GM23338 (cell line): ENCODE results near the gene OOSP4A. TPM values are rescaled to one million over a fixed set of nuclear protein-coding genes. Genes with fewer than 3 reads are reported as not detected.

Experiments used
- ATAC-seq: fragments of 200-7000 bp; cut with Tn5 transposase; 3 replicates; pipeline ENCODE4 v1.9.1; 2020
- DNase-seq: peaks from one replicate; pipeline ENCODE4 v3.0.0-alpha.2; 2015; ENCODE audit warnings: low spot score
- H2AFZ ChIP-seq: fragments of 200-600 bp; sonication (generic); 2 replicates; pipeline ENCODE4 v1.8.0; 2016; ENCODE audit warnings: antibody characterized with exemption, mild to moderate bottlenecking, moderate library complexity
- H3F3A ChIP-seq: fragments of 200-600 bp; sonication (generic); replicated peaks from 2 replicates; pipeline ENCODE4 v1.8.0; 2017; ENCODE audit warnings: antibody characterized with exemption, mixed run types, low read depth
- H3K27ac ChIP-seq: fragments of 200-600 bp; sonication (generic); 2 replicates; pipeline ENCODE4 v1.6.1; 2016; ENCODE audit warnings: low read depth
- H3K27me3 ChIP-seq: fragments of 200-600 bp; sonication (generic); 2 replicates; pipeline ENCODE4 v1.8.0; 2016; ENCODE audit warnings: mild to moderate bottlenecking, mixed run types, moderate library complexity; ENCODE audit not compliant: insufficient read depth
- H3K36me3 ChIP-seq: fragments of 200-600 bp; sonication (generic); 2 replicates; pipeline ENCODE4 v1.8.0; 2016; ENCODE audit warnings: mild to moderate bottlenecking; ENCODE audit not compliant: insufficient read depth
- H3K4me1 ChIP-seq: fragments of 200-600 bp; sonication (generic); 2 replicates; pipeline ENCODE4 v1.8.0; 2016; ENCODE audit warnings: mild to moderate bottlenecking, moderate library complexity; ENCODE audit not compliant: insufficient read depth
- H3K4me2 ChIP-seq: fragments of 200-600 bp; sonication (generic); 2 replicates; pipeline ENCODE4 v1.7.1; 2017; ENCODE audit warnings: mixed run types
- H3K4me3 ChIP-seq: fragments of 200-600 bp; sonication (generic); 2 replicates; pipeline ENCODE4 v1.6.1; 2016; ENCODE audit warnings: mixed run types
- H3K79me2 ChIP-seq: fragments of 200-600 bp; sonication (generic); replicated peaks from 2 replicates; pipeline ENCODE4 v1.8.0; 2017; ENCODE audit warnings: mild to moderate bottlenecking; ENCODE audit not compliant: insufficient read depth
- H3K9me2 ChIP-seq: fragments of 200-600 bp; sonication (generic); 2 replicates; pipeline ENCODE4 v1.8.0; 2017; ENCODE audit not compliant: insufficient read depth
- H4K20me1 ChIP-seq: fragments of 200-600 bp; sonication (generic); replicated peaks from 2 replicates; pipeline ENCODE4 v1.8.0; 2017; ENCODE audit warnings: mild to moderate bottlenecking; ENCODE audit not compliant: insufficient read depth
- H3K27ac Mint-ChIP-seq: 2 replicates; pipeline ENCODE4 v1.8.0; 2020; ENCODE audit warnings: inconsistent platforms, mild to moderate bottlenecking, moderate library complexity, mixed read lengths
- H3K27me3 Mint-ChIP-seq: 3 replicates; pipeline ENCODE4 v1.8.0; 2022; ENCODE audit warnings: low read depth, mild to moderate bottlenecking, moderate library complexity, mixed read lengths, inconsistent platforms; ENCODE audit not compliant: insufficient read depth, poor library complexity
- H3K36me3 Mint-ChIP-seq: 3 replicates; pipeline ENCODE4 v1.8.0; 2021; ENCODE audit warnings: low read depth, mild to moderate bottlenecking, inconsistent platforms, moderate library complexity, mixed read lengths
- H3K4me1 Mint-ChIP-seq: 3 replicates; pipeline ENCODE4 v1.8.0; 2020; ENCODE audit warnings: mild to moderate bottlenecking, inconsistent platforms, mixed read lengths
- H3K4me3 Mint-ChIP-seq: 3 replicates; pipeline ENCODE4 v1.8.0; 2021; ENCODE audit warnings: moderate library complexity, mild to moderate bottlenecking, inconsistent platforms, mixed read lengths
- H3K9me3 Mint-ChIP-seq: 3 replicates; pipeline ENCODE4 v1.8.0; 2020; ENCODE audit warnings: moderate library complexity, mild to moderate bottlenecking, inconsistent platforms, mixed read lengths
- CREB1 ChIP-seq: fragments of 250-450 bp; sonication (Bioruptor Pico); IDR thresholded peaks from 2 replicates; pipeline ENCODE4 v1.5.0; 2020; ENCODE audit warnings: low read depth, mild to moderate bottlenecking, moderate library complexity
- CTCF ChIP-seq, 2 experiments: fragments of 200-600 bp in 1 of 2; sonication (generic) in 1 of 2; conservative IDR thresholded peaks; 2 replicates each; pipeline versions ENCODE4 v1.5.1 to v1.6.1; 2016 to 2017; ENCODE audit warnings: antibody characterized with exemption in 2 of 2, low read depth in 2 of 2, mild to moderate bottlenecking in 2 of 2, moderate library complexity in 1 of 2
- ETS1 ChIP-seq: IDR thresholded peaks from 2 replicates; pipeline ENCODE4 v1.6.1; 2016; ENCODE audit warnings: antibody characterized with exemption
- EZH2 ChIP-seq: fragments of 200-600 bp; sonication (generic); IDR thresholded peaks from one replicate; pipeline ENCODE4 v1.8.0; 2017; ENCODE audit warnings: antibody characterized with exemption, mild to moderate bottlenecking, low read depth; ENCODE audit not compliant: unreplicated experiment
- EZH2phosphoT487 ChIP-seq: fragments of 200-600 bp; sonication (generic); IDR thresholded peaks from one replicate; pipeline ENCODE4 v1.8.1; 2018; ENCODE audit warnings: antibody characterized with exemption; ENCODE audit not compliant: unreplicated experiment
- JUNB ChIP-seq: IDR thresholded peaks from one replicate; pipeline ENCODE4 v1.6.1; 2016; ENCODE audit warnings: antibody characterized with exemption; ENCODE audit not compliant: unreplicated experiment
- NANOG ChIP-seq: IDR thresholded peaks from 2 replicates; pipeline ENCODE4 v1.6.1; 2016; ENCODE audit warnings: antibody characterized with exemption, borderline replicate concordance
- POLR2AphosphoS5 ChIP-seq: IDR thresholded peaks from 2 replicates; pipeline ENCODE4 v1.6.1; 2016; ENCODE audit warnings: antibody characterized with exemption, low read depth
- STAT1 ChIP-seq: IDR thresholded peaks from one replicate; pipeline ENCODE4 v1.6.1; 2016; ENCODE audit warnings: antibody characterized with exemption; ENCODE audit not compliant: unreplicated experiment
- ZNF331 ChIP-seq: fragments of 250-450 bp; sonication (Bioruptor Pico); IDR thresholded peaks from 2 replicates; pipeline ENCODE4 v1.5.0; 2020; ENCODE audit warnings: low read depth, mild to moderate bottlenecking, moderate library complexity
- ZNF462 ChIP-seq: fragments of 250-450 bp; sonication (Bioruptor Pico); IDR thresholded peaks from 2 replicates; pipeline ENCODE4 v1.5.0; 2020; ENCODE audit warnings: mild to moderate bottlenecking, moderate library complexity
- polyA plus RNA-seq: library from polyadenylated mRNA; unstranded; fragments of >200 nt; fragmentation: Nextera tagmentation; extraction: Ambion mirVana; gene quantifications from 2 replicates; pipeline ENCODE4 v1.2.1, GENCODE V29; 2016
- total RNA-seq: library from RNA; depleted of rRNA; stranded (reverse); fragments of >200 nt; shearing (Covaris generic); gene quantifications from 2 replicates; pipeline ENCODE4 v1.2.3, GENCODE V29; 2014

OOSP4A gene
- total and polyA plus RNA-seq, 2 experiments from 2014 or later = not detected

GRCh38 chr11:59960502-59961381, 3.1 kb upstream of the OOSP4A start:
- H3K9me3 Mint-ChIP-seq = no peaks in the 10 kb centered on the region
- no peaks in the 10 kb centered on the region for H3K27me3 Mint-ChIP-seq
- no peak overlapping the region for H3K4me3 Mint-ChIP-seq
- no peak overlapping the region for H3K27ac ChIP-seq
- H3K79me2 ChIP-seq = no peaks in the 10 kb centered on the region
- no peaks in the 10 kb centered on the region for H4K20me1 ChIP-seq
- H3K36me3 ChIP-seq = no peaks in the 10 kb centered on the region
- ATAC-seq = no peak
- no peaks in the 10 kb centered on the region for H3K27me3 ChIP-seq
- H3K4me1 ChIP-seq = peaks cover 9% of the 10 kb centered on the region
- no peak overlapping the region for H3K4me3 ChIP-seq
- no peaks in the 10 kb centered on the region for H3K36me3 Mint-ChIP-seq
- H3K4me2 ChIP-seq = no peak overlapping the region
- DNase-seq = no peak
- no peaks in the 10 kb centered on the region for H3K9me2 ChIP-seq
- H3K4me1 Mint-ChIP-seq = peaks cover 19% of the 10 kb centered on the region; the same call in 2 of the 3 replicates
- TF ChIP-seq EZH2phosphoT487 (no peak), EZH2 (no peak)
- H3F3A ChIP-seq = no peaks in the 10 kb centered on the region
- H2AFZ ChIP-seq = no peak overlapping the region
- no peak overlapping the region for H3K27ac Mint-ChIP-seq

GRCh38 chr11:59962107-59962482, 1.7 kb upstream of the OOSP4A start:
- H3K9me3 Mint-ChIP-seq = no peaks in the 10 kb centered on the region
- Histone ChIP-seq H3K36me3 (no peaks in the 10 kb centered on the region), H3K27ac (no peak overlapping the region), H3K9me2 (no peaks in the 10 kb centered on the region), H3K4me1 (peaks cover 9% of the 10 kb centered on the region), H3K79me2 (no peaks in the 10 kb centered on the region), H3K4me3 (no peak overlapping the region), H2AFZ (no peak overlapping the region), H3K27me3 (no peaks in the 10 kb centered on the region), H3K4me2 (no peak overlapping the region), H4K20me1 (no peaks in the 10 kb centered on the region), H3F3A (no peaks in the 10 kb centered on the region)
- no peaks in the 10 kb centered on the region for H3K27me3 Mint-ChIP-seq
- no peaks in the 10 kb centered on the region for H3K36me3 Mint-ChIP-seq
- H3K4me1 Mint-ChIP-seq = peaks cover 19% of the 10 kb centered on the region; the same call in 2 of the 3 replicates
- DNase-seq = no peak
- H3K27ac Mint-ChIP-seq = no peak overlapping the region
- ATAC-seq = no peak
- H3K4me3 Mint-ChIP-seq = no peak overlapping the region
- TF ChIP-seq POLR2AphosphoS5 (no peak), CREB1 (CRISPR knock-in tag) (no peak), ETS1 (no peak), ZNF462 (CRISPR knock-in tag) (no peak), CTCF (conservative IDR thresholded peaks at IDR 0.05; ENCODE audit: low read depth in 2 of 2) (no peak), STAT1 (no peak), NANOG (no peak), EZH2 (no peak), JUNB (no peak), EZH2phosphoT487 (no peak), ZNF331 (CRISPR knock-in tag) (no peak)
